ENCODE data around the gene PNMT. TPM values are rescaled to one million over a fixed set of nuclear protein-coding genes. Genes with fewer than 3 reads are reported as not detected.
"Not testable (repeated sequence)": the region's sequence is repeated elsewhere in the genome, so short reads cannot be mapped to it uniquely, and the experiment has no call there.

Gene PNMT
- total RNA-seq, 1 experiment from 2014 or later = 0.71 TPM

GRCh38 chr17:39709319-39709997, 41.2 kb downstream of the PNMT start:
- no peaks in the 10 kb centered on the region for H3K36me3 ChIP-seq
- no peak for DNase-seq
- no peak overlapping the region for H3K4me3 ChIP-seq
- no peaks in the 10 kb centered on the region for H3K4me1 ChIP-seq
- no peaks in the 10 kb centered on the region for H3K9me3 ChIP-seq (replicated peaks)
- H3K27ac ChIP-seq = no peak overlapping the region
- no peaks in the 10 kb centered on the region for H3K27me3 ChIP-seq

- H3K9me3 ChIP-seq (replicated peaks) = no peaks in the 10 kb centered on the region
- H3K36me3 ChIP-seq = no peaks in the 10 kb centered on the region
- no peak overlapping the region for H3K27ac ChIP-seq
- H3K27me3 ChIP-seq = no peaks in the 10 kb centered on the region
- no peaks in the 10 kb centered on the region for H3K4me1 ChIP-seq
- no peak for DNase-seq
- no peak overlapping the region for H3K4me3 ChIP-seq
Measured at GRCh38 chr17:39709998-39710964, 42.0 kb downstream of the PNMT start.

GRCh38 chr17:39711071-39711470, 42.8 kb downstream of the PNMT start:
- not testable (repeated sequence) for DNase-seq, H3K27ac ChIP-seq, H3K36me3 ChIP-seq

DNA sequence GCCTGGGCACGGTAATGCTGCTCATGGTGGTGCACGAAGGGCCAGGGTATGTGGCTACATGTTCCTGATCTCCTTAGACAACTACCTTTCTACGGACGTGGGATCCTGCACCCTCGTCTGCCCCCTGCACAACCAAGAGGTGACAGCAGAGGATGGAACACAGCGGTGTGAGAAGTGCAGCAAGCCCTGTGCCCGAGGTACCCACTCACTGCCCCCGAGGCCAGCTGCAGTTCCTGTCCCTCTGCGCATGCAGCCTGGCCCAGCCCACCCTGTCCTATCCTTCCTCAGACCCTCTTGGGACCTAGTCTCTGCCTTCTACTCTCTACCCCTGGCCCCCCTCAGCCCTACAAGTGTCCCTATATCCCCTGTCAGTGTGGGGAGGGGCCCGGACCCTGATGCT, 43.6 kb downstream of the PNMT start:
- H3K27me3 ChIP-seq = no peaks in the 10 kb centered on the region
- no peak for DNase-seq
- H3K4me3 ChIP-seq = no peak overlapping the region
- no peaks in the 10 kb centered on the region for H3K9me3 ChIP-seq (replicated peaks)
- no peak overlapping the region for H3K27ac ChIP-seq
- no peaks in the 10 kb centered on the region for H3K36me3 ChIP-seq
- no peaks in the 10 kb centered on the region for H3K4me1 ChIP-seq

More at GRCh38 chr17:39711071-39711470, 42.8 kb downstream of the PNMT start:
- not testable (repeated sequence) for H3K4me1 ChIP-seq; H3K9me3 ChIP-seq (replicated peaks); H3K27me3 ChIP-seq; H3K4me3 ChIP-seq

DNA sequence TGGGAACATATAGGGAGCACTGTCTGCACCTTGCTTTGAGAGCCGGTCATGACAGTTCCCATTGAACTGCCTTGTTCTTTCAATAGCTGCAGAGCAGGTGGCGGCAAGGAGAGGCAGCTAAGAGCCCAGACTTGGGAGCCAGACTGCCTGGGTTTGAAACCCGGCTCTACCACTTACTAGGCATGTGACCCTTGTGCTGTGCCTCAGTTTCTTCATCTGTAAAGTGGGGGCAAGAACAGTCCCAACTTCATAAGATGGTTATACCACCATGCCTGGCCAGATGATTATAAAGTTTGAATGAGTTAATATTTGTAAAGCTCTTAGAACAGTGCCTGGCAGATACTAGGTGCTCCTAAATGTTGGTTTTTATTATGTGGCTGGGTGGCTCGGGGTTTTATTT, 46.0 kb downstream of the PNMT start:
- Histone ChIP-seq H3K4me3 (no peak overlapping the region), H3K27me3 (no peaks in the 10 kb centered on the region), H3K36me3 (no peaks in the 10 kb centered on the region), H3K4me1 (no peaks in the 10 kb centered on the region), H3K27ac (no peak overlapping the region), H3K9me3 (replicated peaks) (no peaks in the 10 kb centered on the region)
- DNase-seq = no peak

DNA sequence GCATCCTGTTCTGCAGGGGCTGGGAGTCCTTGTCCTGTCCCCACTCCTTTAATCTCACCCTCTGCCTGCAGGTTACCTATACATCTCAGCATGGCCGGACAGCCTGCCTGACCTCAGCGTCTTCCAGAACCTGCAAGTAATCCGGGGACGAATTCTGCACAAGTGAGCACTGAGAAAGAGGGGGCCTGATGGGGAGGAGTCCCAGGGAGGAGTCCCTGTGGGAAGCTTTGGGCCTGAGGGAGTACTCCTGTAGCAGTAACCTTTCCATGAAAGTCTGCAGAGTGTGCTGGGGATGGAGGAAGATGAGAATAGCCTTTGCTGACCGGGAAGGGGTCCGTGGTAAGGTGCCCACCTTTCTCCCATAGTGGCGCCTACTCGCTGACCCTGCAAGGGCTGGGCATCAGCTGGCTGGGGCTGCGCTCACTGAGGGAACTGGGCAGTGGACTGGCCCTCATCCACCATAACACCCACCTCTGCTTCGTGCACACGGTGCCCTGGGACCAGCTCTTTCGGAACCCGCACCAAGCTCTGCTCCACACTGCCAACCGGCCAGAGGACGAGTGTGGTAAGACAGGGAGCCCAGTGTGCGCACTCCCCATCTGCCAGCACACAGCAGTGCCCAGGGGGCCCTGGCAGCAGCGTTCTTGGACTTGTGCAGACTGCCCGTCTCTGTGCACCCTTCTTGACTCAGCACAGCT, 47.3 kb downstream of the PNMT start:
- DNase-seq = no peak
- Histone ChIP-seq H3K27ac (no peak overlapping the region), H3K27me3 (no peaks in the 10 kb centered on the region), H3K9me3 (replicated peaks) (no peaks in the 10 kb centered on the region), H3K4me1 (no peaks in the 10 kb centered on the region), H3K4me3 (no peak overlapping the region), H3K36me3 (no peaks in the 10 kb centered on the region)

GRCh38 chr17:39716073-39716818, 48.0 kb downstream of the PNMT start:
- Histone ChIP-seq H3K36me3 (no peaks in the 10 kb centered on the region), H3K4me3 (no peak overlapping the region), H3K27ac (no peak overlapping the region), H3K4me1 (no peaks in the 10 kb centered on the region), H3K9me3 (replicated peaks) (no peaks in the 10 kb centered on the region), H3K27me3 (no peaks in the 10 kb centered on the region)
- DNase-seq = no peak

- Histone ChIP-seq H3K27me3 (no peaks in the 10 kb centered on the region), H3K4me3 (no peak overlapping the region), H3K27ac (no peak overlapping the region), H3K4me1 (no peaks in the 10 kb centered on the region), H3K36me3 (no peaks in the 10 kb centered on the region), H3K9me3 (replicated peaks) (no peaks in the 10 kb centered on the region)
- DNase-seq = no peak
Measured at GRCh38 chr17:39716879-39717536, 48.8 kb downstream of the PNMT start.

- no peaks in the 10 kb centered on the region for H3K9me3 ChIP-seq (replicated peaks)
- H3K27ac ChIP-seq = no peak overlapping the region
- DNase-seq = no peak
- no peaks in the 10 kb centered on the region for H3K27me3 ChIP-seq
- no peaks in the 10 kb centered on the region for H3K36me3 ChIP-seq
- H3K4me3 ChIP-seq = no peak overlapping the region
- no peaks in the 10 kb centered on the region for H3K4me1 ChIP-seq
Measured at GRCh38 chr17:39717660-39718059, 49.4 kb downstream of the PNMT start.

DNA sequence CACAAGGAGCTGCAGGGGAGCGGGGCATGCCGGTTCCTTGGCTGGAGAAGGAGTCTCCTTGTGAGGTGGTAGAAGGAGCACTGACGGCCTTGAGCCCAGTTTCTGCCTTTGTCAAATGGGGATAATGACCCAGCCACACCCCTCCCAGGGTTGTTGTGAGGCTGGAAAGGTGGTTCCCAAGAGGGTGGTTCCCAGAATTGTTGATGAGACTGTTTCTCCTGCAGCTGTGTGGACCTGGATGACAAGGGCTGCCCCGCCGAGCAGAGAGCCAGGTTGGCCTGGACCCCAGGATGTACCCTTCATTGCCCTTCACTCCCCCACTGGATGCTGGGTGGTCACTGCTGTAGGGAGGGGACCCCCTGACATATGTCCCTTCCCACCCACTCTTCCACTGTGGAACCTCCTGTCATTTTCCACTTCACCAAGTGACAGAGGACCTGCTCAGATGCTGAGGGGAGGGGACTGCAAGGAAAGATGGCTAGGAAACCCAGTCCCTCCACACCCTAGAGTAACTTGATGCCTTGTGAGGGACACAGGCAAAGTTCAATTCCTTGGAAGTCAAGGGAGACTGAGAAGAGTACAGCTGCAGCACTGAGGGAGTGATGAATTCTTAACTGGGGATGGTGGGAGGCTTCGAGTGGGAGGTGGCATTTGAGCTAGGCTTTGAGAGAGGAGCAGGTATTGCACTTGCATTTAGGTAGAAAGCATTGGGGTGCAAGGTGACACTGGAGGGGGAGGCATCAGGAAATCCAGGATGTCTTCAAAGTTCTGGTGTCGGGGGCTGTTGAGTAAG, 51.5 kb downstream of the PNMT start:
- H3K4me1 ChIP-seq = no peaks in the 10 kb centered on the region
- H3K9me3 ChIP-seq (replicated peaks) = no peaks in the 10 kb centered on the region
- H3K27me3 ChIP-seq = no peaks in the 10 kb centered on the region
- H3K27ac ChIP-seq = no peak overlapping the region
- DNase-seq = no peak
- H3K4me3 ChIP-seq = no peak overlapping the region
- H3K36me3 ChIP-seq = no peaks in the 10 kb centered on the region

Other genes starting within 250 kb of the PNMT start
- 34.0 and 35.9 TPM in 2 replicates for gene MED1, start 217.2 kb upstream of the PNMT start, total RNA-seq (2014; rRNA removed; shearing (Covaris generic))
- 47.6 and 51.9 TPM in 2 replicates for gene CDK12, start 207.0 kb upstream of the PNMT start, total RNA-seq (2014; rRNA removed; shearing (Covaris generic))
- gene NEUROD2, start 60.5 kb upstream of the PNMT start, total RNA-seq (2014; rRNA removed; shearing (Covaris generic)) = 0.20 TPM in 1 of 2 replicates, not detected in the other
- gene PPP1R1B, start 41.5 kb upstream of the PNMT start, total RNA-seq (2014; rRNA removed; shearing (Covaris generic)) = not detected in 2 replicates
- 21.8 and 22.7 TPM in 2 replicates for gene STARD3, start 31.3 kb upstream of the PNMT start, total RNA-seq (2014; rRNA removed; shearing (Covaris generic))
- 0.53 and 0.73 TPM in 2 replicates for gene TCAP, start 3.1 kb upstream of the PNMT start, total RNA-seq (2014; rRNA removed; shearing (Covaris generic))
- 1.9 and 3.1 TPM in 2 replicates for gene PGAP3, start 19.6 kb downstream of the PNMT start, total RNA-seq (2014; rRNA removed; shearing (Covaris generic))
- 8.7 and 9.1 TPM in 2 replicates for gene ERBB2, start 31.6 kb downstream of the PNMT start, total RNA-seq (2014; rRNA removed; shearing (Covaris generic))
- gene MIEN1, start 62.1 kb downstream of the PNMT start, total RNA-seq (2014; rRNA removed; shearing (Covaris generic)) = 23.6 and 25.8 TPM in 2 replicates
- gene GRB7, start 69.5 kb downstream of the PNMT start, total RNA-seq (2014; rRNA removed; shearing (Covaris generic)) = not detected in 2 replicates
- not detected in 2 replicates for gene IKZF3, start 195.9 kb downstream of the PNMT start, total RNA-seq (2014; rRNA removed; shearing (Covaris generic))
- not detected in 2 replicates for gene ZPBP2, start 199.7 kb downstream of the PNMT start, total RNA-seq (2014; rRNA removed; shearing (Covaris generic))

Measured in SJCRH30 (cell line).